OCI-LY1 (cell line): ENCODE measurements around the gene BLACAT1.

ENCODE experiments used
- H2AFZ ChIP-seq: fragments of 200-600 bp; sonication (generic), shearing (Covaris generic); 2 replicates; pipeline ENCODE4 v1.6.0; 2014; ENCODE audit warnings: antibody characterized with exemption, mild to moderate bottlenecking, low read length
- H3F3A ChIP-seq: fragments of 200-600 bp; sonication (generic), shearing (Covaris generic); 2 replicates; pipeline ENCODE4 v1.6.0; 2014; ENCODE audit warnings: mild to moderate bottlenecking, antibody characterized with exemption, low read length, moderate library complexity; ENCODE audit not compliant: insufficient read depth
- H3K27ac ChIP-seq: fragments of 200-600 bp; sonication (generic); 2 replicates; pipeline ENCODE4 v1.5.1; 2014; ENCODE audit warnings: low read length, mixed run types, mild to moderate bottlenecking, low read depth; ENCODE audit not compliant: poor library complexity, severe bottlenecking
- H3K27me3 ChIP-seq: fragments of 200-600 bp; sonication (generic); 2 replicates; pipeline ENCODE4 v1.6.0; 2014; ENCODE audit warnings: antibody characterized with exemption, mild to moderate bottlenecking, low read length, moderate library complexity; ENCODE audit not compliant: insufficient read depth
- H3K36me3 ChIP-seq: fragments of 200-600 bp; sonication (generic); 2 replicates; pipeline ENCODE4 v1.6.1; 2014; ENCODE audit warnings: mild to moderate bottlenecking, antibody characterized with exemption, low read length, moderate library complexity, mixed read lengths; ENCODE audit not compliant: insufficient read depth
- H3K4me1 ChIP-seq: fragments of 200-600 bp; sonication (generic); 2 replicates; pipeline ENCODE4 v1.5.1; 2014; ENCODE audit warnings: mild to moderate bottlenecking, low read length, moderate library complexity; ENCODE audit not compliant: insufficient read depth, severe bottlenecking
- H3K4me2 ChIP-seq: fragments of 200-600 bp; sonication (generic), shearing (Covaris generic); 2 replicates; pipeline ENCODE4 v1.6.1; 2014; ENCODE audit warnings: low read length
- H3K4me3 ChIP-seq: fragments of 200-600 bp; sonication (generic); 2 replicates; pipeline ENCODE4 v1.5.1; 2014; ENCODE audit warnings: low read length, low read depth, mild to moderate bottlenecking, mixed read lengths; ENCODE audit not compliant: poor library complexity, severe bottlenecking
- H3K79me2 ChIP-seq: fragments of 200-600 bp; shearing (Covaris generic); 2 replicates; pipeline ENCODE4 v1.6.1; 2016; ENCODE audit warnings: mixed run types, low read length, mixed read lengths; ENCODE audit not compliant: insufficient read depth
- H3K9ac ChIP-seq: fragments of 200-600 bp; sonication (generic), shearing (Covaris generic); 2 replicates; pipeline ENCODE4 v1.6.1; 2014; ENCODE audit warnings: mild to moderate bottlenecking, low read length, mixed read lengths
- H3K9me2 ChIP-seq: fragments of 200-600 bp; sonication (generic), shearing (Covaris generic); 2 replicates; pipeline ENCODE4 v1.6.1; 2014; ENCODE audit warnings: low read depth, mild to moderate bottlenecking, low read length, mixed read lengths
- H3K9me3 ChIP-seq: fragments of 200-600 bp; shearing (Covaris generic); 2 replicates; pipeline ENCODE4 v1.6.1; 2014; ENCODE audit warnings: low read length, mixed read lengths
- H4K20me1 ChIP-seq: fragments of 200-600 bp; sonication (generic), shearing (Covaris generic); 2 replicates; pipeline ENCODE4 v1.6.0; 2016; ENCODE audit warnings: mild to moderate bottlenecking, low read length; ENCODE audit not compliant: insufficient read depth
- EZH2 ChIP-seq: fragments of 200-600 bp; sonication (generic), shearing (Covaris generic); IDR thresholded peaks from 2 replicates; pipeline ENCODE4 v1.8.0; 2017; ENCODE audit warnings: borderline replicate concordance, mixed run types, mild to moderate bottlenecking, antibody characterized with exemption, low read length, moderate library complexity, mixed read lengths
- TF ChIP-seq, protein P1 (sequence below): fragments of 200-600 bp; sonication (generic), shearing (Covaris generic); IDR thresholded peaks from 2 replicates; pipeline ENCODE4 v1.5.1; 2017; ENCODE audit warnings: mild to moderate bottlenecking, antibody characterized with exemption, low read length, moderate library complexity, mixed read lengths

Gene BLACAT1

GRCh38 chr1:205424901-205425600 is 30.8 kb downstream of the BLACAT1 start:
- TF ChIP-seq, protein P1, sequence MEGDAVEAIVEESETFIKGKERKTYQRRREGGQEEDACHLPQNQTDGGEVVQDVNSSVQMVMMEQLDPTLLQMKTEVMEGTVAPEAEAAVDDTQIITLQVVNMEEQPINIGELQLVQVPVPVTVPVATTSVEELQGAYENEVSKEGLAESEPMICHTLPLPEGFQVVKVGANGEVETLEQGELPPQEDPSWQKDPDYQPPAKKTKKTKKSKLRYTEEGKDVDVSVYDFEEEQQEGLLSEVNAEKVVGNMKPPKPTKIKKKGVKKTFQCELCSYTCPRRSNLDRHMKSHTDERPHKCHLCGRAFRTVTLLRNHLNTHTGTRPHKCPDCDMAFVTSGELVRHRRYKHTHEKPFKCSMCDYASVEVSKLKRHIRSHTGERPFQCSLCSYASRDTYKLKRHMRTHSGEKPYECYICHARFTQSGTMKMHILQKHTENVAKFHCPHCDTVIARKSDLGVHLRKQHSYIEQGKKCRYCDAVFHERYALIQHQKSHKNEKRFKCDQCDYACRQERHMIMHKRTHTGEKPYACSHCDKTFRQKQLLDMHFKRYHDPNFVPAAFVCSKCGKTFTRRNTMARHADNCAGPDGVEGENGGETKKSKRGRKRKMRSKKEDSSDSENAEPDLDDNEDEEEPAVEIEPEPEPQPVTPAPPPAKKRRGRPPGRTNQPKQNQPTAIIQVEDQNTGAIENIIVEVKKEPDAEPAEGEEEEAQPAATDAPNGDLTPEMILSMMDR, result no peak
- no peak for TF ChIP-seq EZH2
- Histone ChIP-seq H2AFZ (no peak overlapping the region), H3K9ac (no peak overlapping the region), H3K4me1 (peaks cover under 1% of the 10 kb centered on the region), H3K79me2 (no peaks in the 10 kb centered on the region), H3K27ac (no peak overlapping the region), H3K27me3 (no peaks in the 10 kb centered on the region; the same call in 1 of the 2 replicates), H3K4me3 (no peak overlapping the region), H3F3A (no peaks in the 10 kb centered on the region), H3K4me2 (no peak overlapping the region), H3K36me3 (no peaks in the 10 kb centered on the region), H3K9me3 (no peaks in the 10 kb centered on the region), H3K9me2 (no peaks in the 10 kb centered on the region), H4K20me1 (no peaks in the 10 kb centered on the region)

DNA sequence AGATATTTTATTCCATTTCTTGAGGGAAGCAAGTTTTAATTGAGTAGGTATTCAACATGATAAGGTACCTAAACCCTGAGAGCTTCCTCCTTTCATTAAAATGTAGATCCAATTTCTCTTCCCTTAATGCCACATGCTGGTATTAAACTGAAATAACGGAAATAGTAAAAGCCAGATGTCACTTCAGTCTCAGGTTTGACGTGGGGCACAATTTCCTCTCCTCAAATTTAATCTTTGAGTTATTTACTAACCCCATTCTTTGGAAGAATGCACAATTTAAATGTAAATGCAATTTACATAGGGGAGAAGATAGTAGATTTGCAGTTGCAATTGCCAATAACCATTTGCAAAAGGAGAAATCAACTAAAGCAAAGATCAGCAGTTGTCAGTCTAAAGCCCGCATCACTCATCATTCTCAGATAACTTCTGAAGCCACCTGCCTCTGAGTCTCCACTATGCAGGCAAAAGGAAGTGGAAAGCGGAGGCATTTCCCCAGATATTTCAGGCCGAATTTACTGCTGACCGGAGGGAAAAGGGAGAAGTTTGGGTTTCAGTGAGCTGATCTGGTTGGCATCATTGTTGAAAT is 31.9 kb downstream of the BLACAT1 start:
- no peaks in the 10 kb centered on the region for H3F3A ChIP-seq
- no peaks in the 10 kb centered on the region; the same call in 1 of the 2 replicates for H3K27me3 ChIP-seq
- no peak overlapping the region for H3K4me2 ChIP-seq
- no peak overlapping the region for H3K4me3 ChIP-seq
- H4K20me1 ChIP-seq, result no peaks in the 10 kb centered on the region
- H3K9ac ChIP-seq, result no peak overlapping the region
- H3K36me3 ChIP-seq, result no peaks in the 10 kb centered on the region
- H3K27ac ChIP-seq, result no peak overlapping the region
- no peaks in the 10 kb centered on the region for H3K4me1 ChIP-seq
- no peak for TF ChIP-seq EZH2
- TF ChIP-seq, protein P1, result no peak
- no peak overlapping the region for H2AFZ ChIP-seq
- H3K9me3 ChIP-seq, result no peaks in the 10 kb centered on the region
- no peaks in the 10 kb centered on the region for H3K9me2 ChIP-seq
- H3K79me2 ChIP-seq, result no peaks in the 10 kb centered on the region

DNA sequence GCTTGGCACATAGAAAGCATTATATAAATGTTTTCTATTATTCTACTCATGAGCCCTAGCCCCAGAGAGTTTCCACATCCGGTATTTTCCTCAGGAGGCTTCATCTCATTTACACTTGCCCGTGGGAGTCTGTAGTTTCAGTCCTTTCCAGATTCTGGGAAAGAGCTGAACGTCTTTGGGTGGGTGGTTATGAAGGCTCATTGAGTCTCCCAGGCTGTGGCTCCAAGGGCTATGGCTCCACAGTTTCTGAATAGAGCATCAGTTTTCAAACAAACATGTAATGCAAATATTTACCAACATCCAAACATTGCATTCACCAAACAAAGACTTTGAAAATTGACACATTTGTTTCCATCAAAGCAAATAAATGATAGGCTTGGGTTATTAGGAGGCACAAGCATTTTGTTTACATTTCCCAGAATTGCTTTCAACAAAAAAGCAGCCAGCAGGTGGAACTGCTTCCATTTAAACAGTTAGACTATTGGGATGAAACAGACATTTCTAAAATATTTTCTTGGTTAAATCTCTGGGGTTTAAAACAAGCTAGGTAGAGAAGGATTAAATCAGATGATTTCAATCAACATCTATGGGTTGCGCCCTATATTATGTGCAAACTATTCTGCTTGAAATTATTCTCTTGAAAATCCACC is 32.7 kb downstream of the BLACAT1 start:
- Histone ChIP-seq H3K9me3 (no peaks in the 10 kb centered on the region), H2AFZ (no peak overlapping the region), H3F3A (no peaks in the 10 kb centered on the region), H3K4me1 (no peaks in the 10 kb centered on the region), H3K4me2 (no peak overlapping the region), H4K20me1 (no peaks in the 10 kb centered on the region), H3K9ac (no peak overlapping the region), H3K9me2 (no peaks in the 10 kb centered on the region), H3K27ac (no peak overlapping the region), H3K36me3 (no peaks in the 10 kb centered on the region), H3K79me2 (no peaks in the 10 kb centered on the region), H3K4me3 (no peak overlapping the region), H3K27me3 (no peaks in the 10 kb centered on the region; the same call in 1 of the 2 replicates)
- TF ChIP-seq, protein P1, result no peak
- TF ChIP-seq EZH2, result no peak
